ENCODE measurements around the gene PTTG1IP. TPM values are rescaled to one million over a fixed set of nuclear protein-coding genes. Genes with fewer than 3 reads are reported as not detected.

PTTG1IP gene
- total RNA-seq, 1 donor from 2014 or later = 107 TPM

DNA sequence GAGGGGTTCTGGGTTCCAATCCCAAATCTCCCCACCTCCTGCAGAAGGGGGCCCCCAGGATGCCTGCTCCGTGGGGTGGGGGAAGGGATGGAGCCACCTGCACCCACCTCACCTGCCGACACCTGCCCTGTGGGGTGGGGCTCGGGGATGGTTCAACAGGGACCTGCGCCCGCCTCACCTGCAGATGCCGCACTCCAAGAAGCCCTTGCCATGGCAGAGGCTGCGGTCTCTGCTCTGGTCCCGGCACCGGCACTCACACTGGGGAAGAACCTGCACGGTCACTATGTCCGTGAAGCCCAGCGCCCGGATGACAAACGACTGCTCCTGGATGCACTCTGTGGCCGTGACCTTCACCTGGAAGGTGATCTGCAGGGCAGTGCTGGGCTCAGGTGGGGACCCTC is 18.1 kb upstream of the PTTG1IP start:
- no peaks in the 10 kb centered on the region for H3K36me3 ChIP-seq (ENCODE audit: control insufficient read depth, insufficient read depth, low read length)
- peaks cover 2% of the 10 kb centered on the region for H3K27me3 ChIP-seq (ENCODE audit: control insufficient read depth, insufficient read depth, low read length)
- FAIRE-seq = no peak
- no peak overlapping the region for H3K4me3 ChIP-seq (ENCODE audit: low read depth, low read length)
- TF ChIP-seq, protein P1, sequence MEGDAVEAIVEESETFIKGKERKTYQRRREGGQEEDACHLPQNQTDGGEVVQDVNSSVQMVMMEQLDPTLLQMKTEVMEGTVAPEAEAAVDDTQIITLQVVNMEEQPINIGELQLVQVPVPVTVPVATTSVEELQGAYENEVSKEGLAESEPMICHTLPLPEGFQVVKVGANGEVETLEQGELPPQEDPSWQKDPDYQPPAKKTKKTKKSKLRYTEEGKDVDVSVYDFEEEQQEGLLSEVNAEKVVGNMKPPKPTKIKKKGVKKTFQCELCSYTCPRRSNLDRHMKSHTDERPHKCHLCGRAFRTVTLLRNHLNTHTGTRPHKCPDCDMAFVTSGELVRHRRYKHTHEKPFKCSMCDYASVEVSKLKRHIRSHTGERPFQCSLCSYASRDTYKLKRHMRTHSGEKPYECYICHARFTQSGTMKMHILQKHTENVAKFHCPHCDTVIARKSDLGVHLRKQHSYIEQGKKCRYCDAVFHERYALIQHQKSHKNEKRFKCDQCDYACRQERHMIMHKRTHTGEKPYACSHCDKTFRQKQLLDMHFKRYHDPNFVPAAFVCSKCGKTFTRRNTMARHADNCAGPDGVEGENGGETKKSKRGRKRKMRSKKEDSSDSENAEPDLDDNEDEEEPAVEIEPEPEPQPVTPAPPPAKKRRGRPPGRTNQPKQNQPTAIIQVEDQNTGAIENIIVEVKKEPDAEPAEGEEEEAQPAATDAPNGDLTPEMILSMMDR (IDR thresholded peaks at IDR 0.05; ENCODE audit: insufficient read depth, low read length, severe bottlenecking) = no peak
- no peak for DNase-seq (ENCODE audit: low read depth)

DNA sequence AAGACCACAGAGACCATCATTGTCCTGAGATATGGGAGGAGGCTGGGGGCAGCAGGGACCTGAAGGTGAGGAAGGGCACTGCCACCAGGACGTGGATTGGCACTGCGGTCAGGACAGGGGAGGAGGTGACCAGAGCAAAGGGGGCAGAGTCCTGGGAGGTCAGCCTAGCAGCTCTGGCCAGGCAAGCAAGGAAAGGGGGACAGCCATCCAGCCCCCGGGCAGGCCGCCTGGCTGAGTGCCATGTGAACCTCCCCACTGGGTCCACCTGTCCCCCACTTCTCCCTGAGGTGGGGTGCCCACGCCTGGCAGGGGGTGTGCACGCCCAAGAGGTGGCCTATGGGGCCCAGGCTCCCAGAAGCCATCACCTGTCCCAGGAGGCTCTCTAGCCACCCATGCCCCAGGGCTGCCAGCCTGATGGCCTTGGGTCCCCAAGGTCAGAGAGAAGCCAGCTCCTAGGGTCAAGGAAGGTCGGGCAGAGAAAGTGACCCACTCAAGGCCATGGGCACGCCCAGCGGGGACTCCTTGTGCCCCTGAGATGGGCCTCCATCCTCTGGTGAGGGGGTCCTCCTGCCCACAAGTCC is 17.6 kb upstream of the PTTG1IP start:
- H3K36me3 ChIP-seq (ENCODE audit: control insufficient read depth, insufficient read depth, low read length) = no peaks in the 10 kb centered on the region
- DNase-seq (ENCODE audit: low read depth) (no peak), FAIRE-seq (no peak)
- TF ChIP-seq, protein P1 (IDR thresholded peaks at IDR 0.05; ENCODE audit: insufficient read depth, low read length, severe bottlenecking) = no peak
- peaks cover 2% of the 10 kb centered on the region for H3K27me3 ChIP-seq (ENCODE audit: control insufficient read depth, insufficient read depth, low read length)
- H3K4me3 ChIP-seq (ENCODE audit: low read depth, low read length) = no peak overlapping the region

- Histone ChIP-seq H3K4me3 (ENCODE audit: low read depth, low read length) (no peak overlapping the region), H3K27me3 (ENCODE audit: control insufficient read depth, insufficient read depth, low read length) (peaks cover 2% of the 10 kb centered on the region), H3K36me3 (ENCODE audit: control insufficient read depth, insufficient read depth, low read length) (no peaks in the 10 kb centered on the region)
- TF ChIP-seq, protein P1 (IDR thresholded peaks at IDR 0.05; ENCODE audit: insufficient read depth, low read length, severe bottlenecking) = no peak
- no peak for DNase-seq (ENCODE audit: low read depth)
- no peak for FAIRE-seq
These were observed 16.9 kb upstream of the PTTG1IP start for GRCh38 chr21:44890338-44890931.

GRCh38 chr21:44889625-44890337 is 16.3 kb upstream of the PTTG1IP start:
- H3K27me3 ChIP-seq (ENCODE audit: control insufficient read depth, insufficient read depth, low read length) = peaks cover 2% of the 10 kb centered on the region
- no peaks in the 10 kb centered on the region for H3K36me3 ChIP-seq (ENCODE audit: control insufficient read depth, insufficient read depth, low read length)
- TF ChIP-seq, protein P1 (IDR thresholded peaks at IDR 0.05; ENCODE audit: insufficient read depth, low read length, severe bottlenecking) = no peak
- no peak for FAIRE-seq
- DNase-seq (ENCODE audit: low read depth) = no peak
- H3K4me3 ChIP-seq (ENCODE audit: low read depth, low read length) = no peak overlapping the region

DNA sequence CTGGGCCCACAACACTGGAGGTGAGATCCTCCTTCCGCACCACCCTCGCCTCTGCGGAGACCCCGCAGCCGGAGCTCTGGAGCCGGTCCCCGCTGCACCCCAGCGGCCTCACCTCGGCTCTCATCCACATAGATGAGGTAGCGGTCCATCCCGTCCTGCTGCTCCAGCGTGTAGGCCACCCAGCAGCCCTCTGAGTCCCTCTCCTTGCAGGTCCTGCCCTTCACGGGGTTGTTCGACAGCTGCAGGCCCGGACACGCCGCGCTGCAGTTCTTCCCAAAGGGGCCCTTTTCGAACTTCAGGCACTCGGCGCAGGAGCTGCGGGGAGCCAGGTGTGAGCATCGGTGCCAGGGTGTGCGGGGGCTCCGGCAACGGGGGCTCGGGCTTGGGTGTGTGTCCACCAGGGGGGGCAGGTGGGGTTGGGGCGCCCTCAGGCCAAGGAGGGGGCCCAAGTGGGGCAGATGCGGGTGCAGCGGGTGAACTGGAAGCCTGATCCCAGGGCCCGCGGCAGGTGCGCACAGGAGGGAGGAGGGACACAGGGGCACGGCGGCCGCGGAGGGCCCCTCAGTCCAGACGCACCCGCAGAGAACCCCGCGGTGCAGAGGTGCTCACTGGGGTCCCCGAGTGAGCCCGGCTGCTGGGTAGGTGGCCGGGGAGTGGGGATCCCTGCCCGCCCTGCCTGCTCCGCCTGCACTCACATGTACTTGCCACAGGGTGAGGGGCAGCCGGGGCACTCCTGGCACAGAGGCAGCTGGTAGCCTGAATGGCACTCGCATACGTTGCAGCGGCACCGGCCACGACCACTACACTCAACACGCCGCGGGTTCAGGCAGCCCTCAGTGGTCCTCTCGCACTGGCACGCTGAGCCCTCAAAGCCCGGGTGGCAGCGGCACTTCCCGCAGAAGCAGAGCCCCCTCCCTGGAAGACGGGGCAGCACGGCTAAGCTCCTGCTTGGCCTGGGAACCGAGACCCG is 15.4 kb upstream of the PTTG1IP start:
- H3K4me3 ChIP-seq (ENCODE audit: low read depth, low read length) = no peak overlapping the region
- FAIRE-seq (no peak), DNase-seq (ENCODE audit: low read depth) (no peak)
- TF ChIP-seq, protein P1 (IDR thresholded peaks at IDR 0.05; ENCODE audit: insufficient read depth, low read length, severe bottlenecking) = no peak
- H3K36me3 ChIP-seq (ENCODE audit: control insufficient read depth, insufficient read depth, low read length) = no peaks in the 10 kb centered on the region
- peaks cover 2% of the 10 kb centered on the region for H3K27me3 ChIP-seq (ENCODE audit: control insufficient read depth, insufficient read depth, low read length)
